Activated naive CD8-positive, alpha-beta T cell treated with anti-CD3 and anti-CD28 coated beads, Interleukin-2, amount 50 U/mL, for 16 hours (primary cell): ENCODE data around the gene FSTL4.
"Not testable (repeated sequence)": the region's sequence is repeated elsewhere in the genome, so short reads cannot be mapped to it uniquely, and the experiment has no call there.

Experiments
- DNase-seq: peaks from one replicate; pipeline ENCODE4 v3.0.0-alpha.2; 2020; ENCODE audit warnings: low read depth, low spot score

The FSTL4 gene

DNA sequence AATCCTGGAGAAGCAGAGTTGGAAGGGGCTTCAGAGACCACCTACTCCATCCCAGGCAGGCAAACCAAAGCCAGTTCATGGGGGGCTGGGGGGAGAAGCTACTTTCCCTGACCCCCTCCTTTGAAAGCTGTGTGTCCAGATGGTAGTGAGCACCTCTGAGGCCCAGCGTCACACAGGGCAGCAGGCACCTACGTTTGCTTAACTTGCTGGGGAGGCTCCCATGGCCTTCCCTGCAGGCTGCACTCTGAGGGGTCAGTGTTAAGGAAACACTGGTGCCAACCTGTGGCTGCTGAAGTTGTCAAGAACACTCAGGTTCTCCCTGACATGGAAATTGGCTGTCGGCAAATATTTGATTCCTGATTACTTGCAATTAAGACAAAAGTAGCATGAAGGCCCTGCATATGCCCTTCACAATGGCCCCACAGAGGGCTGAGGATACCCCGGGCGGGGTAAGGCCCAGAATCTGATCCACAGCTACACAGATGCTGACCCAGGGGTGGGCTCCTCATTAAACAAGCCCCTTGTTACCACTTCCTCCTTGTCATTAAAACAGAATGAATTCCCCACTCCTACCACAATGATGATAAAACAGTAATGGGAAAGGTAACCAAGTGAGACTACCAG lies 208.5 kb downstream of the FSTL4 start:
- no peak for DNase-seq

DNA sequence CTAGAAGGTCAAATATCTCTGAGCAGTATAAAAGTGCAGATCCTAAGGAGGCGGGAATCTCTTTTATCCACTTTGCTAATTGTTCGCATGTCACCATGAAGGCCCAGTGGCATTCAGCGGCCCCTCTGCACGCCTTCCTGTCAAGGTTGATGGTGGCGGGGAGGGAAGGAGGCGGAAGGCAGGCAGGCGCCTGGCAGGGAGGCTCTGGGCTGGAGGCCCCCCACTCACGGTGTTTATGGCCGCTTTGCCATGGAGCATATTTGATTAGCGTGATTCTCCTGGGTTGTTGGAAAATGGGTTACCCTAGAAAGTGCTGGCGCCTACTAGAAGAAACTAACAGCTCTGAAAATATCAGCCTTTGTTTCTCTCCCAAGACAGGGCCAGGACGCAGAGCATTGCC lies 209.6 kb downstream of the FSTL4 start:
- DNase-seq = no peak

DNA sequence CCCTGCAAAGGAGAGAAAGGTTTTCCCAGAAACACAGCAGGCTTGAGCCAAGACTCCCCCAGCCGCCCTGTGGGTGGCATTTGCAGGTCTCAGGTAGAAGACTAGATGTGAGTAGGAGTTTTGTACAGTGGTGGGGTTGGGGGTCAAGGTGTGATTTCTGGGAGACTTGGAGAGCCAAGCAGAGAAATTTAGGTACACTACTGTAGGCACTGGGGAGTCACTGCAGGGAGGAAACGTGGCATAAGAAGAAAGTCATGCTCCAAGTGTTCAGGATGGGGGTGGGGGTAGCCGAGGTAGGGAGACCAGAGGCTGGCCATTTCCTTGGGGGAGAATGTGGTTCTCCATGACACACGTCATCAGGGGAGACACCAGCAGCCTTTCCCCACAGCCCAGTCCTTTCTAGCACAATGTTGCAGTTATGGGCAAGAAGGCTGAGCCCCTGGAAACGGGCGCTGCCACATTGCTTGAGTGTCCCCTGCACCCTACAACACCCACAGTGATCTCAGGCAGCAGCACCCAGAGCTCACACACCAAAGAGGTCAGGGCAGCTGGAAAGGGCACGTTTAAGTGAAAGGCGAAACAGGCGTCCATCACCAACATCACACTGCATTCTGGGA lies 210.5 kb downstream of the FSTL4 start:
- DNase-seq = no peak

DNA sequence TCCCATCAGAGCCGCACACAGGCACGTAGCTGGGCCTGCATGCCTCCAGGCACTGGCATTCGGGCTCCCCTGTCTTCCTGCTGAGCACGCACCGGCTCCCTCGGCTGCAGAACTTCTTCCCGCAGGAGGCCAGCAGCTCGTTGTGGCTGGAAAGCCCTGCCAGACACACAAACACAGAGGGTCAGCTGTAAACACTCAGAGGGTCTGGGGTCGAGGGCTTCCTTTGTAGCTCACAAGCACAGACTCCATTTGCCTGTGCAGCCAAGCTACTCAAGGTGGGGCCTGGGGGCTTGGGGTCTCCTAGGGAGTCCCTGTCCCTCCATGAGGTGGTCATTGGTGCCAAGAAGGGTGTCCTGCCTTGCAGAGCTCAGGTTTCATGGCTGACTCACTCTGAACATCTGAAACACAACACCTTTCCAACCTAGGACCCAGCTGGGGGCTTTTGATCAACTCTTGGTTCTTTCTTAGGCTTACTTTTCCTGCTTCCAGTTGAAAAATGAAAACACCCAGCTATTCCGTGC lies 211.4 kb downstream of the FSTL4 start:
- no peak for DNase-seq

DNA sequence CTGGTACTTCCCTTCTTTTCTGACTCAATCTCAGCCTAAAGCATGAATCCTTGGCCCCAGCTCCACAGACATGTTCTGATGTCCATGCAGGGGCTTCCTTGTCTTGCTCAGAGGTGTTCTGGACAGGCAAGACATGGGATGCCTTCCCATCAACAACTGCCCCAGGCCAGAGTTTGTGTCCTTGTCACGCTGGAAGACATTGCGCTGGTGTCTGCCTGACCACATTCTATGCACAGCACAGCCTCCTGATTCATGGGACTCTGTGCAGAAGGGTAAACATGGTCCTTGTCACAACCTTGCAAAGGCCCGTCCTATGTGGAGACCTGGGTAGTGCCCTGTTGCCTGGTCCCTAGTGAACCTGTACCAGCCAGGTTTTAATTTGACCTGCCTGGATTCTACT lies 212.2 kb downstream of the FSTL4 start:
- no peak for DNase-seq

DNA sequence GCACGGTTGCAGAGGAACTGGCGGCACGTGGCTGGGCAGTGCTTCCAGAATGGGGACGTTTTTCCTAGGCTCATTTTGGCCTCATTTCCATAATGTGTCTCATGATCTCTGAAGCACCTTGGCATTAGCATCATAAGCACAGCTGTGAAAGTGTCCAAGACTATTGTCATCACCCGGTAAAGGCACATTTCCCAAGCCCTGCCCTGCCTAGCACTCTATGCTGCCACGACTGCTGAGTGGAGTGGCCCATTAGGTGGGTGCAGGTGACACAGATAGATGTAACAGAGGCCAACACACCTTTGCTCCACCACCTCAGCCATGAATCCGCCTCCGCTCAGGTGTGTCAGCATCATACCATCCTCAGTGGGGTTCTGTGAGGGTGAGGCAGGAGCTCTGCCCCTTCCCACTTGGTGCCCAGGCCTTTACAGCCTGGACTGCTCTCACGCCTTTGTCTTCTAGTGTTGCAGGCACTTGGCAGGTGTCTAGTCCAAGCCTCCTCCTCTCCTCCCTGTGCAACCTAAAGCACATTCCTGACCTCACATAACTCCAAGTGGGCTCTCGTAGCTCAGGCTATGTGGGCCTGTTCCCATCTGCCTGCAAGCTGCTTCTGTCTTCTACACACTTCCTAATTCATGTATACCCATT lies 213.0 kb downstream of the FSTL4 start:
- DNase-seq = no peak

DNA sequence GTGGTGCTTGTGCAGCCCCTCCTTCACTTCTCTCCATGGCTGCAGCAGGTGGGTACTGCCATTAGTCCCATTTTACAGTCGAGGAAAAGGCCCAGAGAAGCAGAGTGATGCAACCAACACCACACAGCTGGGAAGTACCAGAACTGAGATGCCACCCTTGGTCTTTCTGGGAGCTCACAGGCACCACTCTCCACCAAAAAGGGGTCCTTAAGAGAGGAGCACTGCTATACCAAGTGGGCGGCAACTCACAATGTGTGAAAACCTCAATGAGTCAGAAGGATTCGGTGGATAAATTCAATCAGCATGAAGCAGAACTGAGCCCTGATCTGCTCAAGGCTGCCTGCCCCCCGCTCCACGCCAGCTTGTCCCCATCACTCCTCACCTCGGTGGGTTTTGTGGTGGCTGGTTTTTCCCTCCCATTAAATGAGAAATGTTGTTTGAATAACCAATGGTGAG lies 213.7 kb downstream of the FSTL4 start:
- peak; percentile 33 for DNase-seq

DNA sequence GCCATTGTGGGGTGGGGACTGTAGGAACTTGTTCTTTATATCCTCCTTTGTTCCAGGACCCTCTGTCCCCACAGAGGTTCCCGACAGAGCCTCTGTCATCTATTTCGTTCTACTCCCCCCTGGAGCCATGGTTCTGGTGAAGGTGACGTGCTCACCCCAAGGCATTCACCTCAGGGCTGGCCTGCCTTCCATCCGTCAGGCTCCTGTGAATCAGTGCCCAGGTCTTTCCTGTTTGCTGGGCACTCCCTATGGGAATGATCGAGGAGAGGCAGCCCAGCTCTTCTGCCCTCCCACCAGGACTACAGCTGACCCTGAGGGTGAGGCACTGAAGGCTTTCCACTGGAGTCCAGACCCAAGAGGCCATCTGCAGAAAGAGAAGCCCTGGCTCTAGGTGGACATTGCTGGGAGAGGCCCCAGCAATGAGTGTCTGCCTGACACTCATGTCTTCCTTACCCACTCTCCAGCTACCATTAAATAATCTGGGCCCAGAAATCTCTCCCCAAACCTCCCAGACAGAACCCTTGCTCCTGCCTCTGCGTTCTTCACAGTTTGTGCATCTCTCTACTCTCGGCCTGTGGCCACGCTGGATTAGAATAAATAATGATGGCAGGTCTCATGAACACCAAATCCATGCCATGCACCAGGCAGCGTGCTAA lies 214.2 kb downstream of the FSTL4 start:
- DNase-seq = no peak

DNA sequence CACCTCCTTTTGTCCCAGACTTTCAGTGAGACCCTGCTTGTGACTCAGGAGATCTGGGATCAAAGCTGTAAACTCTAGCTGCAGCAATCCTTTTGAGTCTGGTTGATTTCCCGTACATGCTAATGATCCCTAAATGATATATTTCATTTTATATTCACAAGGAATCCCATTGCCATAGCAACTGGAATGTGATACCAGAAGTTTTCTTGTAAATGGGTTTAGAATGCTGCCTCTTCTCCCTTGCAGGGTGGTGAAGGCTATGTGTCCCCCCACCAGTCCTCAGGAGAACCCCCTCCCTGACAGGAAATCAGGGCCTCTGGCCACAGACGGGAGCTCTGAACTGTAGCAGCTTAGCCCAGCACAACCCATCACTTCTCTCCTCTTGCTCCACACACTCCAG lies 215.0 kb downstream of the FSTL4 start:
- no peak for DNase-seq

DNA sequence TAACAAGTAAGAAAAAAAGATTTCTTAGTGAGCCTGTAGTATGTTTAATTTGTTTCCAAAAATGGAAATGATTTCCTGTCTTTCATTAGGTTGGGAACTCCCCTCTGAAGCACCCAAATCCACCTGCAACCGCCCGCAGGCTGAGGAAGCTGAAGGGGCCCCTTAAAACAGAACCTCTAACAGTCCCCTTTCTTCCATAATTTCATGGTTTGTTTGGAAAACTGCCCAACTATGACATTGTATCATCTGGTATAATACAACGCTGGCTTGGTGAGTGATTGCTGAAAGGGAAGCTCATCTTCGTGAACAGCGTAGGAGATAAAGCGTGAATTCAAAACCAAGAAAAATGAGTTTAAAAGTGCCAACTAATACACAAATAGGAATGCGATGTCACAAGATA lies 215.5 kb downstream of the FSTL4 start:
- DNase-seq = no peak

DNA sequence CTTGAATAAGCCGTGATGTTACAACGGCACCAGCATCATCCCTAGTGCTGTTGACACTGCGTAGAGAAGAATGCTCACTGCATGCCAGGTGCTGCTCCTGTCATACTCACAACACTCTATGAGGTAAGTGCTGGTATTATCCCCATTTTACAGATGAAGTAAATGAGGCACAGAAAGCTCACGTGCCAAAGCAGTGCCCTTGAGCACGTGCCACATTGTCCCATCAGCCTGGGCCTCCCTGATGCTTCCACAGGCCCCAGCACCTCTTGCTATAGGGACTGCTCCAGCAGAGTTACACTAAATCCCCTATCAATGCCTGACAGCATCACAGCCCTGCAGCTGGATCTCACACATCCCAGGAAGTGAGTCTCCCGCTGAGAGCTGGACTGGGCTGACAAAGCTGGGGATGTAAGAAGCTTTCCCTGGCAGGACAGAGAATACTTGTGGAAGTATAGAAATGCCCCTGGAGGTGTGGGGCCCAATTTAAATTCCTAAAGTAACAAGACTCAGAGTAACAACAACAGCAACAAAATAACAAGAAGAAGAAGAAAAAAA lies 216.1 kb downstream of the FSTL4 start:
- DNase-seq = no peak

DNA sequence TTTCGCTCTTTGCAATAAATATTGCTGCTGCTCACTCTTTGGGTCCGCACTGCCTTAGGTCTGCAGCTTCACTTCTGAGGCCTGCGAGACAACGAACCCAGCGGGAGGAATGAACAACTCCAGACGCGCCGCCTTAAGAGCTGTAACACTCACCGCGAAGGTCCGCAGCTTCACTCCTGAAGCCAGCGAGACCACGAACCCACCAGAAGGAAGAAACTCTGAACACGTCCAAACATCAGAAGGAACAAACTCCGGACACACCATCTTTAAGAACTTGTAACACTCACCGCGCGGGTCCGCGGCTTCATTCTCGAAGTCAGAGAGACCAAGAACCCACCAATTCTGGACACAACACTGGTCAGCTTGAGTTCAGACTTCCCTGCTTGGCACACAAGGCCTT lies 217.1 kb downstream of the FSTL4 start:
- DNase-seq = not testable (repeated sequence)

DNA sequence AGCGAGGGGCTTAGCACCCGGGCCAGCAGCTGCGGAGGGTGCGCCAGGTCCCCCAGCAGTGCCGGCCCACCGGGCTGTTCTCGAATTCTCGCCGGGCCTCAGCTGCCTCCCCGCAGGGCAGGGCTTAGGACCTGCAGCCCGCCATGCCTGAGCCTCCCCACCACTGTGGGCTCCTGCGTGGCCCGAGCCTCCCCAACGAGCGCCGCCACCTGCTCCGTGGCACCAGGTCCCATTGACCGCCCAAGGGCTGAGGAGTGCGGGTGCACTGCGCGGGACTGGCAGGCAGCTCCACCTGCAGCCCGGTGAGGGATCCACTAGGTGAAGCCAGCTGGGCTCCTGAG lies 217.9 kb downstream of the FSTL4 start:
- DNase-seq = not testable (repeated sequence)

DNA sequence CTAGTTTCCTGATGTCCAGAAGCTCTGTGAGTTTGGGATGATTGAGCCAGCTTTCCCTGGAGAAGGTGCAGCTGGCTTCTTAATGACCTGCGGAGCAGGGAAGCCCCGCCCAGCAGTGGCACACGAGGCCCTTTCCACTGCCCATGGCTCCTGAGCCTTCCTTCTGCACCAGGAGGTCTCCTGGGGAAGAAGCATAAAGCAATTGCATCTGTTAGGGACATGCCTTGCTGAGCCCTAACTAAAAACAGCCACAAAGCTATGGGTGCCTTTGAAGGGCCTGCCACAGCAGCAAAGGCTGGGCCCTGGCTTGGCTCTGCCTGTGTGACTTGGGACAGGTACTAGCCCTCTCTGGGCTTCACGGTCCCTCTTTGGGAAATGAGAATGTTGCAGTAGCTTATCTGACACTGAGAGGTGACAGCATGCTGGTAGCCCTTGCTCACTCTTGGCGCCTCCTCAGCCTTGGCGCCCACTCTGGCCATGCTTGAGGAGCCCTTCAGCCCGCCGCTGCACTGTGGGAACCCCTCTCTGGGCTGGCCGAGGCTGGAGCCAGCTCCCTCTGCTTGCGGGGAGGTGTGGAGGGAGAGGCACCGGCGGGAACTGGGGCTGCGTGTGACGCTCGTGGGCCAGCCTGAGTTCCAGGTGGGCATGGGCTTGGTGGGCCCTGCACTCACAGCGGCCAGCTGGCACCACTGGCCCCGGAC lies 218.4 kb downstream of the FSTL4 start:
- no peak for DNase-seq

DNA sequence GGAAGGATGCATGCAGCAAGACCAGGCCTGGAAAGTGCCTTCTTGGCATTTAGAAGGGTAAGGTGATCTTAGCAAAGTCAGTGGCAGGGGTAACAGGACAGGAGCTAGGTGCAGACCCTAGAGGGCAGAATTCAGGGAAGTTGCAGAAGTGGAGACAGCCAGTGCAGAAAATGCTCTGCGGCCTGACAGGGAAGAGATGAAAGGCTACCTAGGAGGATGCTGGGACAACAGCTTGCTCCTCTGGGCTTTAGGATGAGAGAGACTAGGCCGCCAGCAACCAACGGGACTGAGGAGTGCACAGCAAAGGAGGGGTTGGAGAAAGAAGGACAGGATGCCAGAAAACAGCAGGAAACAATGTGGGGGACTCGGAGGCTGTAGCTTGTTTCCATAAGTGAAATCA lies 219.9 kb downstream of the FSTL4 start:
- no peak for DNase-seq

DNA sequence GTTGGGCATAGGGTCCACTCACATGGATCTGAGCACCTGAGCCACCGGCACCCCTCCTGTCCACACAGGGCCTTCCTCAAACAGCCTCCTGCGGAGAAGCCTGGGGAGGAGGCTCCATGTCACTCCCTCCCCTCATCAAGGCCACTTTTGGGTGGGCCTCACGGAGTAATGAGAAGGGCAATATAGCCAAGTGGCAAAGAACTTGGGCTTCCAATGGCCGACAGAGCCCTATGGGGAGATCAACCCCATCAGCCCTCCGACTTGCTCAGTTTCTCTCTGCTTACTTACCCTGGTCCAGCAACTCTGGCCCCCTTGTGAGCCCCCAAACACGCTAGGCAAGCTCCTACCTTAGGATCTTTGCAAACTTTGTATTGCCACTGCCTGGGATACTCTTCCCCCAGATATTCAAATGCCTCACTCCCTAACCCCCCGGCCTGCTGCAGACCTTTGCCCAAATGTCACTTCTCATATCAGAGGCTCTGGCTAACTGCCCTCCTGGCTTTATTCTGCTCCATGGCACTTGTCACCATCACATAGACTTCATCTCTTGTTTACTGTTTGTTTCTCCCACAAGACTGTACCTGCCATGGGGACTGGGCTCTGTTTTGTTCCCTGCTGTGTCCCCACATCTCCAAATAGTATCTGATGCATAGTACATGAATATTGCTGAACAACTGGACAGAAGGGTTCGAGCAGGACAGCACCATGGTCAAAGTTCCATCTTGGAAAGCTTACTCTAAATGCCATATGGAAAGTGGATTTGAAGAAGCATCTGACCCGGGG lies 220.8 kb downstream of the FSTL4 start:
- DNase-seq = no peak

DNA sequence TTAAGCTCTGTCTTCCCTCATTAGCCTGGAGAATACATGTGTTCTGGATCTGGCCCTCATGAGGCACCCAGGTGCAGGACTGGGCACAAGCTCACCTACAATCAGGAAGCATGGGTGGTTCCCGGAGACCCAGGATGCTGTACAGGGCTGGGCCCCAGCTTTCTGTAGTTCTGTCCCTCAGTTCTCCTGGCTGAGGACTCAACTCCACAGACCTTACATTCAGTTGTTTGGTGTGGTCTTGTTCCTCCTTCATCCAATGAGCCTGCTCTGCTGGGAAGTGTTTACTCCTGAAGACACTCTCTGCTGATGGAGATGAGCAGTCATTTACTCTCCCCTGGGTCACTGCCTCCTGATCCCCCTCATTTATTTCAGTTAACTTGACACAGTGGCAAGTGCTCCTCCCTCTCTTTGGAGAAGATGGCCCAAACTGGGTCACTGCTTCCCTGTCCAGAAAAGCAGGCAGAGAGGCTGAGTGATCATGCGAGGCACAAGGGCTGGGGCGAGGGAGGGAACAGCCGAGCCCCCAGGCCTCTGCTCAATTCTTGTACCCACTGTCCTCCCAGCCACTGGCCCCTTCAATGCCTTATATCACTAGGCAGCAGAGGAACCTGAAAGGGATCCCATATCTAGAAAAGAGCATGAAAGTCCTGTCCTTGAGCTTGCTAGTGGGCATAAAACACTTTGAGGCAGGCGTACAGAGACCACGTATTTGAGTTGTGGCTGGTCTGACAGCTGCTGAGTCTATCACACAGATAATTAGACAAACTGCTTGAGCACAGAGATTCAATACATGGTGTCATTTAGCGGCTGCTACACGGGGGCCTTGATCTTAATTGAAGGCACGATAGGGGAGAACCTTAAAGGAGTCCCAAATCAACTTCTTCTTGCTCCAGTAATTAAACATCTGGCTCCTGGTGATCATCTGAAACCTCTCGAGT lies 221.7 kb downstream of the FSTL4 start:
- DNase-seq = no peak

DNA sequence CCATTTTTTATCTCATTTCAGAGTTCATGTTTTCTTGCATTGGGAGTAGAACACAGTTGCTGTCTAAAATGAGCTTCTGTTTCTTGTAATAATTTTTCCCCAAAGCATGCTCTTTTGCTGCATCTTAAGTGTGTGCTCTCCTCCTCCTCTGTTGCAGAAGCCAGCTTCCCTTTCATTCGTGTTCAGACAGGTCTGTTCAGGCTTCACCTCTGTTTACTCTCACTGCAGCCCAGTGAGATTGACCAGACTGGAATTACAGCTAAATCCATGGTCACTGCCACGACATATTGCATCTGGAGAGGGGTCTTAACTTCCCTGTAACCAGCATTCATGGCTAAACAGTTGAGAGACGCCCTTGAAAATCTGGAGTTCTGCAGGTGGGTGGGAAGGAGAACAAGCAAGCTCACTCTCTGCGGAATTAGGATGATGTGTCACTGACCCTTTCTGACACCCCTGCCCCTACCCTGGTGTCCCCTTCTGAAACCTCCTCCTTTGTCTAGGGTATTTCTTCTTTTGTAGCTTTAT lies 223.2 kb downstream of the FSTL4 start:
- no peak for DNase-seq

DNA sequence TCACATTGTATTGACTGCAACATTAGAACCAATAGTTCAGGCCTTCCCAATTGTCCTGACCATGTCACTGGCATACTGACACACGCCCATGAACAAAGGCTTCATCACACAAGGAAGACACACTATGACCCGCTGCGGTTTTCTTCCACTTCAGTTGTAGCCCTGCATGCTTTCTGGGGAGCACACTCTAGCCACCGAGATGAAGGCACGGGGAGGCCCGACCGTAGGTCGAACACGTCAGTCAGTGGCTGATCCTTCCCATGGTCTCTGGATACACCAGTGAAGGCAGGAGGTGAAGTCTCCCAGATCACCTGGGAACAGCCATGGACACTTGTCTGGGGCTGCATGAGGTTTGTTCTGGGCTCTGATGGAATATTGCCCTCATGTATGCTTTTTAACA lies 224.7 kb downstream of the FSTL4 start:
- DNase-seq = no peak

DNA sequence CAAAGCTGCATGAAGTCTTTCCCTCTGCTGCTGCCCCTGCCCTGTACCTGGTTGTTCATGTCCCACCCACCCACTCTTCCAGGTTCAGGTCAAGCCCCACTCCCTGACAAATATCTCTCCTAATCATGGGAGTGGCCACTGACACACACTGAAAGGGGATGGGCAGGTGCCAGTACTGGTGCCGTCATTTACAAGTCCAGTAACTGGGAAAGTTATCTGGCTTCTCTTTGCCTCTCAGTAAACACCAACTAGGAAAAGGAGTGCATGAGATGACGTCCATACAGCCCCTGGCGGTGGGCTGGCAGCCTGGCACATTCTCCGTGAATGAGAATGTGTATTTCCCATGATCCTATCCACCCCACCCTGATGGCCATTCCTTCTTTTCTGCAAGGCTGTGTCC lies 225.2 kb downstream of the FSTL4 start:
- no peak for DNase-seq
